ENCODE data around the gene PRRC2A. TPM values are rescaled to one million over a fixed set of nuclear protein-coding genes. Genes with fewer than 3 reads are reported as not detected.

The PRRC2A gene
- total RNA-seq, 2 experiments from 2014 or later, result 240 to 246 TPM

DNA sequence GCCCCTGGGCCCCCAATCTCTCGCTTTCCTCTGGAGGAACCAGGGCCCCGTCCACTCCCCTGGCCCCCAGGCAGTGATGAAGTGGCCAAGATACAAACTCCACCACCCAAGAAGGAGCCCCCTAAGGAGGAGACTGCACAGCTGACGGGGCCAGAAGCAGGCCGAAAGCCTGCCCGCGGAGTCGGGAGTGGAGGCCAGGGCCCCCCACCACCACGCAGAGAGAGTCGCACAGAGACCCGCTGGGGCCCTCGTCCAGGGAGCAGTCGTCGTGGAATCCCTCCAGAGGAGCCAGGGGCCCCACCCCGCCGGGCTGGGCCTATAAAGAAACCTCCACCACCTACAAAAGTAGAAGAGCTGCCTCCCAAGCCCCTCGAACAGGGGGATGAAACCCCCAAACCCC is 10.7 kb downstream of the PRRC2A start:
- no peaks in the 10 kb centered on the region for H3K27me3 Mint-ChIP-seq
- peaks cover 8% of the 10 kb centered on the region for H3K4me1 Mint-ChIP-seq
- POLR2A ChIA-PET, result no interaction called here
- peaks cover 73% of the 10 kb centered on the region for H3K36me3 Mint-ChIP-seq (ENCODE audit: low read depth)
- no peak for DNase-seq
- no peaks in the 10 kb centered on the region for H3K9me3 Mint-ChIP-seq
- H3K27ac Mint-ChIP-seq, result no peak overlapping the region
- no peak overlapping the region for H3K4me3 Mint-ChIP-seq
- CTCF ChIA-PET, result interaction anchor here (0.6 kb wide), 1 partner anchor 1324 kb away, joined by 3 read pairs; no protein-coding TSS in a partner anchor

GRCh38 chr6:31631681-31632278 is 11.3 kb downstream of the PRRC2A start:
- no peaks in the 10 kb centered on the region for H3K27me3 Mint-ChIP-seq
- H3K27ac Mint-ChIP-seq, result no peak overlapping the region
- DNase-seq, result no peak
- H3K36me3 Mint-ChIP-seq (ENCODE audit: low read depth), result peaks cover 71% of the 10 kb centered on the region
- no peak overlapping the region for H3K4me3 Mint-ChIP-seq
- ChIA-PET POLR2A (no interaction called here), CTCF (no interaction called here)
- peaks cover 7% of the 10 kb centered on the region for H3K4me1 Mint-ChIP-seq
- H3K9me3 Mint-ChIP-seq, result no peaks in the 10 kb centered on the region

- H3K27ac Mint-ChIP-seq, result no peak overlapping the region
- H3K4me3 Mint-ChIP-seq, result no peak overlapping the region
- no peaks in the 10 kb centered on the region for H3K27me3 Mint-ChIP-seq
- peaks cover 73% of the 10 kb centered on the region for H3K36me3 Mint-ChIP-seq (ENCODE audit: low read depth)
- DNase-seq, result no peak
- ChIA-PET CTCF (no interaction called here), POLR2A (no interaction called here)
- no peaks in the 10 kb centered on the region for H3K9me3 Mint-ChIP-seq
- peaks cover 4% of the 10 kb centered on the region for H3K4me1 Mint-ChIP-seq
These were observed 11.9 kb downstream of the PRRC2A start for GRCh38 chr6:31632279-31632946.

DNA sequence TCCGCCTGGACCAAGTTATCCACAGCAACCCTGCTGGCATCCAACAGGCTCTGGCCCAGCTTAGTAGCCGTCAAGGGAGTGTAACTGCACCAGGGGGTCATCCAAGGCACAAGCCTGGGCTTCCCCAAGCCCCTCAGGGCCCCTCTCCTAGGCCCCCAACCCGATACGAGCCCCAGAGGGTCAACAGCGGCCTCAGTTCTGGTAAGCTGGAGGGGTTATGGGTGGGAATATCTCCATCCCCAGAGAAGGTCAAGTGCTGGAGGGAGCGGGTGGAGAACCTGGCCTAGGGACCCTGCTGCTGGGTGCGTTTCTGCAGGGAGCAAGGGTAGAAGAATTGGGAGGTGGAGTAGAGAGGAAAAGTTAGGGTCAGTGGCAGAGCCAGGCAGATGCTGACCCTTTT is 12.9 kb downstream of the PRRC2A start:
- peaks cover 64% of the 10 kb centered on the region for H3K36me3 Mint-ChIP-seq (ENCODE audit: low read depth)
- ChIA-PET CTCF (no interaction called here), POLR2A (no interaction called here)
- no peak overlapping the region for H3K27ac Mint-ChIP-seq
- H3K4me3 Mint-ChIP-seq, result no peak overlapping the region
- H3K9me3 Mint-ChIP-seq, result no peaks in the 10 kb centered on the region
- peaks cover 1% of the 10 kb centered on the region for H3K4me1 Mint-ChIP-seq
- H3K27me3 Mint-ChIP-seq, result no peaks in the 10 kb centered on the region
- no peak for DNase-seq

DNA sequence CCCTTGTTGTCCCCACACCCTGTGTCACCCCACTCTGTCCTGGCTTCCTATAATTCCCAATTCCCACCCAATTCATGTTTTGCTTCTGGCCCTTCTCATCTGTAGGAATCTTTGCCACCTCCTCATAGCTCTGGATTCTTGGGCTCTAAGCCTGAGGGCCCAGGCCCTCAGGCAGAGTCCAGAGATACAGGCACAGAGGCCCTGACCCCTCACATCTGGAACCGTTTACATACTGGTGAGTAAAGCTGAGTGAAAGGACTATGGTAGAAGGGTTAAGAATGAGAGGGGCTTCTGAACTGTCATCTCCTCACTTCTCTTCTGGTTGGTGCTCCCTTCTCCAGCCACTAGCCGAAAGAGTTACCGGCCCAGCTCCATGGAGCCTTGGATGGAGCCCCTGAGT is 13.6 kb downstream of the PRRC2A start:
- Mint-ChIP-seq H3K27me3 (no peaks in the 10 kb centered on the region), H3K9me3 (no peaks in the 10 kb centered on the region), H3K4me3 (no peak overlapping the region), H3K4me1 (peaks cover 1% of the 10 kb centered on the region), H3K36me3 (ENCODE audit: low read depth) (peaks cover 63% of the 10 kb centered on the region), H3K27ac (no peak overlapping the region)
- ChIA-PET CTCF (interaction anchor here (1.0 to 1.5 kb wide), 2 partner anchors 17 to 83 kb away, joined by 3 to 4 read pairs; no protein-coding TSS in a partner anchor), POLR2A (interaction anchor here (1.2 kb wide), 1 partner anchor 29 kb away, joined by 4 read pairs; no protein-coding TSS in a partner anchor)
- DNase-seq, result no peak

- ChIA-PET POLR2A (interaction anchor here (1.2 kb wide), 1 partner anchor 28 kb away, joined by 4 read pairs; no protein-coding TSS in a partner anchor), CTCF (interaction anchor here (0.5 to 1.5 kb wide), 5 partner anchors 13 to 161 kb away, joined by 3 to 6 read pairs (median 3); no protein-coding TSS in a partner anchor)
- H3K27ac Mint-ChIP-seq, result no peak overlapping the region
- H3K4me1 Mint-ChIP-seq, result peaks cover 4% of the 10 kb centered on the region
- no peaks in the 10 kb centered on the region for H3K9me3 Mint-ChIP-seq
- DNase-seq, result no peak
- peaks cover 60% of the 10 kb centered on the region for H3K36me3 Mint-ChIP-seq (ENCODE audit: low read depth)
- no peaks in the 10 kb centered on the region for H3K27me3 Mint-ChIP-seq
- H3K4me3 Mint-ChIP-seq, result no peak overlapping the region
These were observed 14.6 kb downstream of the PRRC2A start for GRCh38 chr6:31634969-31635575.

DNA sequence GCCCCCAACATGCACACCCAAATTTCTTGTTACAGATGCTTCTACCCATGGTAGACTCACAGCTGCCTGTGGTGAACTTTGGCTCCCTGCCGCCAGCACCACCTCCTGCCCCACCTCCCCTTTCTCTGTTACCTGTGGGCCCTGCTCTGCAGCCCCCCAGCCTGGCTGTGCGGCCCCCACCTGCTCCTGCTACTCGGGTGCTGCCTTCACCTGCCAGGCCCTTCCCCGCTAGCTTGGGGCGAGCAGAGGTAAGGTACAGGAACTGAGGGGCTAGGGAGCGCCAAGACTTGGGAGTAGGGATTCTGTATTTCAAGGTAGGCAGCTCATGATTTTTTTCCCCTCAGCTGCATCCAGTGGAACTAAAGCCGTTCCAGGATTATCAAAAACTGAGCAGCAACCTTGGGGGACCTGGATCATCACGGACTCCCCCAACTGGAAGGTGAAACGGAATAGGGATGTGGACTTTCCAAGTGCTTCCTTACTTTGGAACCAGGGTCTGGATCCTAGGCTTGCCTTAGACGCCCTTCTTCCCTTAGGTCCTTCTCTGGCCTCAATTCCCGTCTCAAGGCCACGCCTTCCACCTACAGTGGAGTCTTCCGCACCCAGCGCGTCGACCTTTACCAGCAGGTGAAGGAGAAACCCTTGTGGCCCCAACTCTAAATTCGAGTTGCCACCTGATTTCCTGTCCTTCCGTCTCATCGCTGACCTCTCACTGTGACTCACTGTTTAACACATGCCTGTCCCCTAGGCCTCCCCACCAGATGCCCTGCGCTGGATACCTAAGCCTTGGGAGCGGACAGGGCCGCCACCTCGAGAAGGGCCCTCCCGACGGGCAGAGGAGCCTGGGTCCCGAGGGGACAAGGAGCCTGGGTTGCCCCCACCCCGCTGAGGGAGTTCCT is 16.4 kb downstream of the PRRC2A start:
- Mint-ChIP-seq H3K4me3 (no peak overlapping the region), H3K27me3 (no peaks in the 10 kb centered on the region), H3K9me3 (no peaks in the 10 kb centered on the region), H3K27ac (peak overlapping the region; percentile 62), H3K4me1 (peaks cover 4% of the 10 kb centered on the region), H3K36me3 (ENCODE audit: low read depth) (peaks cover 61% of the 10 kb centered on the region)
- DNase-seq, result no peak
- ChIA-PET POLR2A (no interaction called here), CTCF (interaction anchor here (0.6 to 1.5 kb wide), 4 partner anchors 11 to 17 kb away, joined by 3 to 6 read pairs (median 5); no protein-coding TSS in a partner anchor)

DNA sequence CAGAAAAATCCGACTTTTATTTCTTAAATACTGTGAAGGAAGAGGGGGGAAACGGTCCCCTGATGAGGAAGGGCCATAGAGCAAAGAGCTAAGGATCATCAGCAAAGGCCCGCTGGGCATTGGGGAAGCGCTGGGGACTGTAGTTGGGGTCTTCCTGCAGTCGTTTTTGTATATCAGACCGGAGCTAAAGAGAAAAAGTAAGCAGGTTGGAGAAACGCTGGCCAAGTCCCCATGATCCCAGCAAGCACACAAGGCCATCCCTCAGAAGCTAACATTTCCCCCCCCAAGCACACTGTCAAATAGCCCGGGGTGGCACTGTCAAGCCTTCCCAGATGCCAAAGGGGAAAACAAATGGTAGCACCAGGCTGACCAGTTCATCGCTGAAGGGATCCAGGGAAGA is 18.5 kb downstream of the PRRC2A start:
- H3K36me3 Mint-ChIP-seq (ENCODE audit: low read depth), result peaks cover 54% of the 10 kb centered on the region

GRCh38 chr6:31639449-31639861 is 18.9 kb downstream of the PRRC2A start:
- no peaks in the 10 kb centered on the region for H3K9me3 Mint-ChIP-seq
- H3K36me3 Mint-ChIP-seq (ENCODE audit: low read depth), result peaks cover 51% of the 10 kb centered on the region
- H3K27me3 Mint-ChIP-seq, result no peaks in the 10 kb centered on the region
- H3K27ac Mint-ChIP-seq, result no peak overlapping the region
- POLR2A ChIA-PET, result no interaction called here
- peaks cover 4% of the 10 kb centered on the region for H3K4me1 Mint-ChIP-seq
- CTCF ChIA-PET, result interaction anchor here (0.7 to 1.2 kb wide), 3 partner anchors 14 to 241 kb away, joined by 3 read pairs; no protein-coding TSS in a partner anchor
- no peak for DNase-seq
- no peak overlapping the region for H3K4me3 Mint-ChIP-seq

More for the DNA sequence above, 18.5 kb downstream of the PRRC2A start:
- H3K4me1 Mint-ChIP-seq, result peaks cover 4% of the 10 kb centered on the region
- no peak for DNase-seq
- POLR2A ChIA-PET, result no interaction called here
- no peak overlapping the region for H3K27ac Mint-ChIP-seq
- no peaks in the 10 kb centered on the region for H3K9me3 Mint-ChIP-seq
- no peak overlapping the region for H3K4me3 Mint-ChIP-seq
- CTCF ChIA-PET, result interaction anchor here (1.0 to 1.2 kb wide), 3 partner anchors 9 to 59 kb away, joined by 3 read pairs; no protein-coding TSS in a partner anchor
- H3K27me3 Mint-ChIP-seq, result no peaks in the 10 kb centered on the region

DNA sequence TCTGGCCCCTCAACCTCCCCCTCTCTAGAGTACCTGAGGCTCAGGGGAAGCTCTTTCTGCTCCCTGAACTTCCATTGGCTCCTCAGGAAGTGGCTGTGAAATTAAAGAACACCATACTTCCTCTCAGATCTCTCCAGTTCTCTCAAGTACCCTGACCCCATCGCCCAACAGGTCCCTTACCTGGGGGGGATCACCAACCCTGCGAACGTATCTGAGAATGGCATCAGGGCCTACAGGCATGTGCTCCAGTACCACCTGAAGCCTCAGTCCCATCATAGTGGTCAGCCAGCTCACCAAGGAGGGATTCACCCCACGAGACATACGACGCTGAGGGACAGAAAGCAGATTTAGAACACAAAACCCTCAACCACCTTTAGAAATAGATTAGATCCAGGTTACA is 20.1 kb downstream of the PRRC2A start:
- Mint-ChIP-seq H3K27me3 (no peaks in the 10 kb centered on the region), H3K4me3 (no peak overlapping the region), H3K4me1 (peaks cover 5% of the 10 kb centered on the region), H3K9me3 (no peaks in the 10 kb centered on the region), H3K27ac (peak overlapping the region; percentile 67), H3K36me3 (ENCODE audit: low read depth) (peaks cover 54% of the 10 kb centered on the region)
- ChIA-PET POLR2A (no interaction called here), CTCF (interaction anchor here (0.6 to 1.0 kb wide), 2 partner anchors 12 to 18 kb away, joined by 3 read pairs; no protein-coding TSS in a partner anchor)
- no peak for DNase-seq

DNA sequence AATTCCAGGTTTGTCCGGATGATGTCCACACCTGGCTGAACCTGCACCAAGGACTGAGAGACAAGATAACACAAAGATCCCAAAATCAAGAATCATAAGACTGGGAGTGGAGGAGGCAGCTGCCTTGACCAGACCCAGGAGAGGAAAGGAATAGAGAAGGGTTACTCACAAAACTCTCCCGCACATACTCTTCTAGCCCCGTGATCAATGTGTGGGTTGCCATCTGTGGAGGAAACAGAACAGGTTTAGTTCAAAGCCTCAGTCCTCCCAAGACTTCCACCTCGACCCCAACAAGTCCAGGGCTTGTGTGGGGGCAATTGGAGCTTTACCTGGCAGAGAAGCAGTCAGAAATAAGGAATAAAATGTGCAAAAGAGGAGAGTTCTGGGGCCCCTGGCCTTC is 20.9 kb downstream of the PRRC2A start:
- Mint-ChIP-seq H3K27me3 (no peaks in the 10 kb centered on the region), H3K4me3 (no peak overlapping the region), H3K27ac (no peak overlapping the region), H3K9me3 (no peaks in the 10 kb centered on the region), H3K4me1 (peaks cover 4% of the 10 kb centered on the region), H3K36me3 (ENCODE audit: low read depth) (peaks cover 52% of the 10 kb centered on the region)
- no peak for DNase-seq
- CTCF ChIA-PET, result interaction anchor here (1.5 kb wide), 1 partner anchor 16 kb away, joined by 4 read pairs; no protein-coding TSS in a partner anchor
- POLR2A ChIA-PET, result no interaction called here

DNA sequence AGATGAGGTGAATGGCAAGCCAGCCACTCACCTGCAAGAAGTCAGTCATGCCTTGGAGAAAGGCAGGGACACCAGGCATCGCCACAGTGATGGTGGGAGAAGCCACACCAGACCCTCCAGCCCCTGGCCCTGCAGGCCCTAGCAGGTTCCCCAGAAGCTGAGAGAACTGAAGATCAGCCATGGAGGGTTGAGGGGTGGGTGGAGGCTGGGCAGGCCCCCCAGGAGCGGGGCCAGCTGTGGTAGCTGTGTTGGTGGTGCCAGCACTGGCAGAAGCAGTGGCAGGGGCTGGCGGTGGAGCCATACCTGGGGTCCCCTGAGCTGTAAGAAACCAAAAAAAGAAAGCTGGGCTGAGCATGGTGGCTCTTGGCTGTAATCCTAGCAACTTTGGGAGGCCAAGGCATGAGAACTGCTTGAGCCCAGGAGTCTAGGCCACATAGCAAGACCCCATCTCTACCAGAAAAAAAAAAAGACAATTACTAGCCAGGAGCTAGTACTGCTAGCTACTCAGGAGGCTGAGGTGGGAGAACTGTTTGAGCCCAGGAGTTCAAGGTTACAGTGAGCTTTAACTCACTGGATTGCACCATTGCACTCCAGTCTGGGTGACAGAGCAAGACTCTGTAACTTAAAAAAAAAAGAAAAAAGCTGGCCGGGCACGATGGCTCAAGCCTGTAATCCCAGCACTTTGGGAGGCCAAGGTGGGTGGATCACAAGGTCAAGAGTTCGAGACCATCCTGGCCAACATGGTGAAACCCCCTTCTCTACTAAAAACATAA is 22.5 kb downstream of the PRRC2A start:
- peaks cover 54% of the 10 kb centered on the region for H3K36me3 Mint-ChIP-seq (ENCODE audit: low read depth)
- CTCF ChIA-PET, result interaction anchor here (0.6 to 0.7 kb wide), 3 partner anchors 19 to 1195 kb away, joined by 3 read pairs; partner anchors contain the start of gene TAP2

More for the DNA sequence above, 22.5 kb downstream of the PRRC2A start:
- Mint-ChIP-seq H3K27me3 (no peaks in the 10 kb centered on the region), H3K4me1 (peaks cover 4% of the 10 kb centered on the region), H3K27ac (no peak overlapping the region), H3K4me3 (no peak overlapping the region), H3K9me3 (no peaks in the 10 kb centered on the region)
- DNase-seq, result no peak
- POLR2A ChIA-PET, result no interaction called here
